CD4-positive, alpha-beta T cell treated with Interferon gamma for 1 hour (primary cell): ENCODE measurements around the gene CYFIP2.

Experiments used
- DNase-seq: peaks from one replicate; pipeline ENCODE4 v3.0.0-alpha.2; 2020

CYFIP2 gene

DNA sequence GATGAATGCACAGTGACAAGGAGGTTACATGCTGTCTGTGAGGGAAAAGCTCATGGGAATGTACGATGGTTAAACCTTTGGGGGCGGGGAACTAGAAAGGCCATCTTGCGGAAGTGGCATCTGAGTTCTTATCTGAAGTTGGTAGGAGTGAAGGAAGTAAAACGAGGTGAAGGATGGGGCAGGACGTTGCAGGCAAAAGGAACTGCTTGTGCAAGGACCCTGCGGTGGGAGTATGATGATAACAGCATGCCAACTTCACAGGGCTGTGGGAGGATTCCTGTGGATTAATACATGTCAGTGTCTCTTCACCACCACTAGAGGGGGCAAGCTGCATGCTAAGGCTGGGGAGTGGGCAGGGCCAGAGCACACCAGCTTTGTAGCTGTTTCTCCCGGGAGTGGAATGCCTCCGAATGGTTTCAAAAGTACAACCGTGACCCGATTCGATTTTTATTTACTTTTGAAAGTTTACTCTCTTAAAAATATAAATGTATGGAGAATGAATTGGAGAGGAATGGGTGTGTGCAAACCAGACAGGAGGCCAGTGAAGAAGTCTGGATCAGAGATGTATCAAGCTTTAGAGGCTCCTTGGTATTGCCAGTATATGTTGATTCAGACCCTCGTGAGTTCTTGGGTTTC lies 62.5 kb downstream of the CYFIP2 start:
- DNase-seq: peak; percentile 68

DNA sequence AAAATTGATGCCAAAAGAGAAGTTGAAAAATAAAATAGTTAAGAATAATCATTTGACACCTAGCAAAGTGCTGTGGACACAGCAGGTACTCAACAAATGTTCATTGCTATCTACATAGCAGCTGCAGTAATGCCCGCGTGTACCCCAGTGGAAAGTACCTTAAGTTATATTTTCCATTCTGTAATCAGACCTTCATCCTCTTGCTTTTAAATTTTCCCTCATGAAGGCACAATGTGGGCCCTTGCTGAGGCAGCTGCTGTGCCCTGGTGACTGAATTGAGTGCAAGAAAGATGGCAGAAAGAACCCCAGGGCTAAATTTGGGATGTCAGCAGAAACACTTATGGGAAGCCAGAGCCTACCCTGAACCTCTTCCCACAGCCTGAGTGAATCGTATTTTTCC lies 65.9 kb downstream of the CYFIP2 start:
- DNase-seq: no peak

DNA sequence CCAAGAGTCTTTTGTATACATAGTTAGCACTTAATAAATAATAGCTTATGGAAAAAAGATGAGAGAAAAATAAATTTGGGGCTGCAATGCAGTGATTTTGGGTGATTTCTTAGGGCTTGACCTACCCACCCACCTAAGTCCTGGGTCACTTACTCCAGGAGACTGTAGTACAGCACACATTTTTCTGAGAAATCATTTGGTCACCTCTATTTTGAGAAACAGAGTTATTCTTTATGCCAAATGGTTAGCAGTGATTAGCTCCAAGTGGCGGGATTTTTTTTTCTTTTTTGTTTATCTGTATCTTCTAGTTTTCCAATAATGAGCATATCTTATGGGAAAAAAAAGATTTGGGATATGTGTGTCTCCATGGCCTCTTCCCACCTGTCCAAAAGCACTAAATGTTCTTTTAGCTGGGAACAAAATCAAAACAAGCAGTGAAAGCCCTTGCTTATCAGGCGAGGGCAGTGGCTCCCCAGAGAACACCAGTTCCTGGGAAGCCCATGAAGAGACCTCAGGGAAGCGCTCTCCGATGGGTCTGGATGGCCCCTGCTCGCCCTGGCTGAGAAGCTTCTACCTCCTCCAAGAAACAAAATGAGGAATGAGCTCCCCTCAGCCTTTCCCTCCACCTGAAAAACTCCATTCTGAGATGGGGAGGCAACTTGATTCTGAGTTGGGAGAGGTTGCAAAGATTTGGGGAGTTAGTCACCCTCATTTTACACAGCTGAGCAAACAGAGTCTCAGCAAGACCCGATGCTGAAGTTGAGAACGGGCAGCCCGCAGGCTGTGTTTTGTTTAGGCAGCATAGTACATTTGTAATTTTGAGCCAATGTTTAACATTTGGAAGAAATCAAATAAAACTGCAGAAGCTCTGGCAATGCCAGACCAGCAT lies 69.9 kb downstream of the CYFIP2 start:
- DNase-seq: no peak

DNA sequence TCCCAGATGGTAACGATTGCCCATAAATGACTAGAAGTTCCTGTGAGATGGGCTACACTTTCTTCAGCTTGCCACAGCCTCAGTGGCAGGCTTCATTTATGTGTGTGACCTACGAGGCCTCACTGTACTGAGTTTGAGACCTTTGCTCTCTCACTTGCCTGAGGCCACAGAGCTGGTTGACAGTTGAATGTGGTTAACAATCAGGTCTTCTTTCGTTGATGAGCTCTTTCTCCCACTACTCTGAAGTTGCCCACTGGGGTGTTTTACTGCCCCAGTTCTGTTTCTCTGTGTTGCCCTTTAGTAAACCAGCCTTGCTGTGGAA lies 70.5 kb downstream of the CYFIP2 start:
- DNase-seq: no peak

DNA sequence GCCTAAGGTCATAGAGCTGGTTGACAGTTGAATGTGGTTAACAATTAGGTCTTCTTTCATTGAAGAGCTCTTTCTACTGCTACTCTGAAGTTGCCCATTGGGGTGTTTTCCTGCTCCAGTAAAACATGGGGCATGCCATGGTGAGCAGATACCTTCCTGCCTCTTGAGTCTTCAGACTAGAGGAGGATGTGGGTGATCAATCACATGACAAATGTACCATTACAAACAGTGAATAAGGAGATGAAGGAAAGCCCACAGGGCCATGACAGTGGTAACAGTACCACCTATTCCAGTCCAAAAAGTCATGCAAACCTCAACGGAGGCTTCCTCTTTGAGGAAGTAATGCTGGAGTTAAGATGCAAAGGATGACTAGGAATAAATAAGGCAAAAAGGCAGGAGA lies 73.5 kb downstream of the CYFIP2 start:
- DNase-seq: no peak

DNA sequence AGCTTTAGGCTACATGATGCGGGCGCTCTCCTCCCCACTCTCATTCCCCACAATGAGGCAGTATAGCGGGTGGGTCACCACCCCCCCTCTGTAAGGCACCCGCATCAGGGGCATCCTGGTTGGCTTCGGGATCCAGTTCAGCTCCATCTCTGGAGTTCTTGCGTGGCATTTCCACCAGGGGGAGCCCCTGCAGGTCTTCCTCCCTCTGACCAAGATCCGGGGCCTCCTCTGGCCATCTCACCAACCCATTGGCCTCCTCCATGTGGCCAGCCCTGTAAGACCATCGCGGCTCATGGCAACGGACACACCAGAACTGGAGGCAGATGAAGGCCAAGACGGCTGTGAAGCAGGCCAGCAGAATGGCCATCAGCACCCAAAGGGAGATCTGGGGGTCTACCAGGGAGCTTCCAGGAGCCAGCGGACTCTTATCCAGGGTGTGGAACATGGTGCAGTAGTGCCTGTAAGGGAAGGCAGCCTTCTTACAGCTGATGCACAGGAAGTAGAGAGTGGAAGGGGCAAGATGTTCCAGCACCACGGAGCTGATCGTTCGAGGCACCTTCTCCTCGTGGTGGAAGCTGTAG lies 77.0 kb downstream of the CYFIP2 start:
- DNase-seq: no peak

DNA sequence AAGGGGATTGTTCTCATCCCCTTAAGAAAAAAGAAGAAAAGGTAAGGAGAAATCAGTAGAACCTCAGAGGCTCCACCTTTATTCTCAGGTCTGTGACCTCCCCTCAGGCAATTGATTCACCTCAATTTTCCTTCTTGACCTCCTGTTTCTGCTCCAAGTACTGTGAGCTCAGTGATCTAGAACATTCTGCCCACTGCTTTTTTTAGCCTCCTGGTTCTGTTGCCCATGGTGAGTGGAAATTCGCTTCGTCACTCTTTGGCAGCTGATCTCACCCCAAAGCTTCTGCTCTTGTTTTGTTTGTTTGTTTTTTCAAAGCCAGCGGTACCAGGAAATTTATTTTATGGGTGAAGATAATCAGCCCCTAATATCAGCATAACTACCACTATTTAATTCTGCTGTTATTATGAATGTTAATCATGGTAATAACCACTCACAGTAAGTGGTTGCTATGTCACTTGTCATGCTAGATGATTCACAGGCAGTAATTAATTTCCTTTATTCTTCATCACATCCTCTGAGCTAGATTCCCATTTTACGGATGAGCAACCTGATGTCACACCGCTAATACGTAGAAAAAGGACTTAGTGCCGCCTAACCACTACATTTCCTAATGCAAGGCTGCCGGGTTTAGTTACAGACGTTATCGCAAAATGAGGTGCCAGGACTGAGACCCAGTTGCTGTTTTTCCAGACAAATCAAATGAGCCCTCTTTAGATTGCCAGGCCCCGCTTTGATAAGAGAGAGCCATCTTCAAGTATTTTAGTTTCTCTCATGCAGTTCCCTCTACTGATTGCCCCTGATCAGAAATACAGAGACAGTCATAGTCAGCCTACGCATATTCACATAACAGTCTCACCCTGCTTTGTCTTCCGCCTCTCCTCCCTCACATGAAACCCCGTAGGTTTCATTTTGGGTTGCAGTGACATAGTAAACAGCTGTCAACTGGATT lies 78.2 kb downstream of the CYFIP2 start:
- no peak for DNase-seq

DNA sequence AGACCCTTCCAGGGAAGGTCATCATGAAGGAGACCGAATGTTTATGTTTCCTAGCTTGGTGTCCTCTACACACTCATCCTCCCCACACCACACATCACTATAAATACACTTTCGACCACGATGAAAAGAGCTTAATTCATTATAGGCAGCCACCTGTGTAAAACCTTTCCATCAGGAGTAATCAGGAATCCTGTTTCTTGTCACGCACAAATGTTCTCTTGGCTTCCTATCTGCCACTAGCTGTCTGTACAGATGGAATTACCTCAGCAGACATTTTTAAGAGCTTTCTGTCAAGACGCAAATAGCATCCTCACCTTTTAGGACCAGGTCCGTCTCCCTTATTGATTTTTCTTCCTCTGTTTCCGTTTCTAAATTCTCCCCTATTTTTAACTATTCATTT lies 79.1 kb downstream of the CYFIP2 start:
- DNase-seq: no peak

DNA sequence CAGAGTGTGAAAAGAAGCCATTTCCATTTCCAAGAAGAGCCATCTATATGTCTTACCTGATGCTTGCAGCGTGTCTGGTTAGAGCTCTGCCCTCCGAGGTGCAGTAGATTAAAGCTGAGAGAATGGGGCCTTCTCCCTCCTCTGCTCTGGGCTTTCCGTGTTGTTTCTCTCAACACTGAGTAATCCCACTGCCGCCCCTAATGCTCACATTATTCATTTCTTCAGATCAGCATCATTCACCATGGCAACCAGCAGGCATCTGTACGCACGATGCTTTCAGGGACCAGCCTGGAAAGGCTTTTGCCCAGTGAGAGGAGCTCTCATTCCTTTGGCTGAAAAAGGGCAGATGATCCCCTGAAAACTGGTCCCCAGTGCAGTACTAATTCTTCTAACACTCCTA lies 79.6 kb downstream of the CYFIP2 start:
- DNase-seq: no peak

DNA sequence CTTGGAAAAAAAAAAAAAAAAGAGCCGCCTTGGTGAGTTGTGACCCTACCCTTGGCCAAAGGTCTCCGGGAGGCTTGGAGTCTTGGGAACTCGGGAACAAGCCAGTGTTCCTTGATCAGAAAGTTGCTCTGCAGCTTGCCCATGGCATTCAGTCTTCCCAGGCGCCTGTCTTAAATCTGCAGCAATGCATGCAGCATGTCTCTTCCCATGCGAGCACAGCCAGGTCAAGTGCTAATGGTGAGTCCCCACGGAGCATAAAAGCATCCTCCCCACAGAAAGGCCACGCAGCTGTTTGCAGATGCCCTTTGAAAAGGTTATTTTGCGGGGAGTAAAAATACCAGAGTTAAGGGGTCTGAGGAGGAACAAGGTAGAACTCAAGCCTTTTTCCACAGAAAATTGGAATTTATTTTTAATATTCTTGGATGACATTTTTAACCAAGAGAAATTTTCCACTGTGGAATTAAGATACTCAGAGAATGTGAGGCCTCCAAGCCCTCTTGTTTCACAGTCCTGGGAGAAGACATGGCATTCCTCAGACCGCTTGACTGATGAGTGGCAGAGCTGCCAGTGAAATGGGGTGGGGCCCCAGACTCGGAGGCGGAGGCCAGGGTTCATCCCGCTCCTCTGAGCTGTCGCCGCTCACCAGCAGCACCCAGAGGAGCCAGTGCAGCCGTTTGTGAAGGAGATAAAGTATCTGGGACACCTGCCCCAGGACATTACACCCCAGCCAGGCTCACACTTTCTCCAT lies 81.6 kb downstream of the CYFIP2 start:
- no peak for DNase-seq

DNA sequence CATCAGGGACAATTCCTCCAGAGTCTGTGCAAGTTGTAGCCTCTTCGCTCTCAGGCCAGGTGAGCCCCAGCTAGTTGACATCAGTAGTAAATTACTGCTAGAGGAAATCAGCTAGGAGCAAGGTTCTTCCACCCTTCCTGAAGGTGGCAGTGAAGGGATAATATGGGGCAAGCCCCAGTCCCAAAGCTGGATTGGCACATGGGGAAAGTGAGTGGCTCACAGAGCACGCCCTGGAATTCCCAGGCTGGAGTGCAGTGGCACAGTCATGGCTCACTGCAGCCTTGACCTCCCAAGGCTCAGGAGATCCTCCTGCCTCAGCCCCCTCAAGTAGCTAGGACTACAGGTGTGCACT lies 82.1 kb downstream of the CYFIP2 start:
- no peak for DNase-seq

DNA sequence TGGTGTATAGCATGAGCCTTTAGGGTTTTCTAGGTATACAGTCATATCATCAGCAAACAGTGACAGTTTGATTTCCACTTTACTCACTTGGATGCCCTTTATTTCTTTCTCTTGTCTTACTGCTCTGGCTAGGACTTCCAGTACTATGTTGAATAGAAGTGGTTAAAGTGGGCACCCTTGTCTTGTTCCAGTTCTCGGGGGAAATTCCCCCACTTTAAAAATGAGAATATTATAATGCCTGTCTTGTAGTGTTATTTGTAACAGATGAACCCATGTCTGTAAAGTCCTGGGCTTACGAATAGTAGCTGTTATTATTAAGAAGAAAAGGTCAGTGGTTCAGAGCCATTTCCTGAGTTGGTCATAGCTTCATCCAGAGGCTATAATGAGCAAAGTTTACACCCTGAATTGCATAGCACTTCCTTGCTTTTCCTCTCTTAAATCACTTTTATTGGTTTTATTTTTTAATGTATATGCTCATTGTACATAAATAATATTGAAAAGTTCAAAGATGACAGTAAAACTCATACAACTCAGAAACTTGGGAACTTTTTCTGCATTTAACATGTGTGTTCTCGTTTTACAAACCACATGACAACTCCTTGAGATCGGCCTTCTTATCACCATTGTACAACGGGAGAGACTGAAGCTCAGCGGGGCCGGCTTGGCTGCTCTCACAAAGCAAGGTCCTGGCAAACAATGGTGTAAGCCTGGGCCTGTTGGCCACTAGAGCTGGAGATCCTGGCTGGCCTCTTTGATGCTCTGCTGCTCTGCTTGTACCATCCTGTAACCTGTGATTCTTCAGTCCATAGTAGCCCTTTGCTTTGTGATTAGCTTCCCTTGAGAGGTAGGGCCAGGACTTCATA lies 85.2 kb downstream of the CYFIP2 start:
- DNase-seq: no peak

DNA sequence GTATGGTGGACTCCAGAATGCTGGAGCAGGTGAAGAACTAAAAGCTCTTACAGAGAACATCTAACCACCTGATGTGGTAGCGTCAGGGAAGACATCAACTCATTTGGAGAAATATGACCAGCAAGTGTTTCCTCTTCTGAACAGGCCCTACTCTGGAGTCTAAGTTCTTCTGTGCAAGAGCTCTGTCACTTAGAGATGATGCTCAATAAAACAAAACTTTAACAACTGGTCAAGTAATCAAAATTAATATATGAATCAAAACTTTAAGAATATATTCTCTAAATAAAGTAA lies 85.8 kb downstream of the CYFIP2 start:
- no peak for DNase-seq

DNA sequence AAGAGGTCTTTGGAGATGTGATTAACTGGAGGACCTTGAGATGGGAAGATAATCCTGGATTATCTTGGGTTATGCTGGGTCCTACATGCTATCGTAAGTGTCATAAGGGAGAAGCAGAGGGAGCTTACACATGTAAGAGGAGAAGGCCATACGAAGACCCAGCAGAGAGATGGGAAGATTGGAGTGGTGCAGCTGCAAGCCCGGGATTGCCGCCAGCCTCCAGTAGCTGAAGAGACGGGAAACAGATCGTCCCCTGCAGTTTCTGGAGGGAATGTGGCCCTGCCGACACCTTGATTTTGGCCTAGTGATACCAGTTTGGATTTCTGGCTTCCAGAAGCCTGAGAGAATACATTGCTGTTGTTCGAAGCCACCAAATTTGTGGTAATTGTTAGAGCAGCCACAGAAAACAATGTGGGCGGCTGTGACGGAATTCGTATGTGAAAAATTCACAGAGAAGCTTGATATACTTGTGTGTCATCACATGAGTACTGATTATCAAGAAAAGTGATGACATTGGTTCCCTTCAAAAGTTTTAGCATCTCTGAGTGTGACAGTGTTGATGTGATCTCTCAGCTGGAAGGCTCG lies 86.9 kb downstream of the CYFIP2 start:
- DNase-seq: no peak

DNA sequence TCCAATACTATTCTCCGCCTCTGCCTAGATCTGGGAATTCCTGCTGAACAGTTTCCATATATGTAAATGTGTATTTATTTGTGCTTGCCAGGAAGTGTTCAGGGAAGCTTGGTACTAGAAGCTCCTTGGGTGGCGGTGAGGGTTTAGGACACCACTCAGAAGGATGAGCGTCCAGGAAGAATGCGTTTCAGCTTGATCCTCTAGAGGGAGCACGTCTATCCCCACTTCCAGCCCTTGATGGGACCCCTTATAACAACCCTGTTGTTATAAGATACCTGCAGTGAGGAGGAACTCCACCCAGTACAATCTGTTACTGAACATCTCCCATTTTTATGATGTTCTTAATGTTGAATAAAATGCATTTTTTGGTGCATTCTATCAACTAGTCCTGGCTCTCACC lies 88.9 kb downstream of the CYFIP2 start:
- no peak for DNase-seq

DNA sequence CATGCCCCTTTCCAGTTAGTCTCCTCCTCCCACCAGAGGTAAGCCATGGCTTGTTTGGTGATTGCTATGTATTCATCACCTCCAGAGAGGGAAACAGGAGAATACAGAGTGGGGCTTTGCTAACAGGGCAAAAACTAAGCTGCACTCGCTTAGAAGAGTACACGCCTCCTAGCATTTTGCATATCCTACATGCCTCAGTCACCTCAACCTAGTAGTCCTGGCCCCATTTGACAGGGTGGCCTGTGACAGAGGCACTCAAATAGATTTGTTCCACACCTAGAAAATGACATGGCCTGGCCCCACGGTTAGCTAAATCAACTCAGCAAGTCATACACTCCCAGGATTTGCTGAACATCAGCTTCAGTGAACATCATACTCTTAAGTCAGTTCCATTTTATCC lies 90.7 kb downstream of the CYFIP2 start:
- no peak for DNase-seq

DNA sequence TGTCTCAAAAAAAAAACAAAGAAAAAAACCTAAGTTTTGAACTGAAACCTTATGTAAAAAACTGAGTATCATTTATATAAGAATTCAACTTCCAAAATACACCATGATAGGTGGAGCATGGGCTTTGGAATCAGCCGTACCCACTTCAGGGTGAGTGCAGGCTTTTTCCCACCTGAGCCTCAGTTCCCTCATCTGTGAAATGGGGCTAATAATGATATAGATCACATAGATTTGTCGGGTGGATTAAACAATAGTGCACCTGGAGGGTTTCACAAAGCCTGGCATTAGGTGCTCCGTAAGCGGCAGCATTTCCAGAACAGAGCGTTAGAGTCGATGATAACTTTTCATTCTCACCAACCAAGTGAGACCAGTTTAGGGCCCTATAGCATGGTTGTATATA lies 91.9 kb downstream of the CYFIP2 start:
- DNase-seq: no peak

DNA sequence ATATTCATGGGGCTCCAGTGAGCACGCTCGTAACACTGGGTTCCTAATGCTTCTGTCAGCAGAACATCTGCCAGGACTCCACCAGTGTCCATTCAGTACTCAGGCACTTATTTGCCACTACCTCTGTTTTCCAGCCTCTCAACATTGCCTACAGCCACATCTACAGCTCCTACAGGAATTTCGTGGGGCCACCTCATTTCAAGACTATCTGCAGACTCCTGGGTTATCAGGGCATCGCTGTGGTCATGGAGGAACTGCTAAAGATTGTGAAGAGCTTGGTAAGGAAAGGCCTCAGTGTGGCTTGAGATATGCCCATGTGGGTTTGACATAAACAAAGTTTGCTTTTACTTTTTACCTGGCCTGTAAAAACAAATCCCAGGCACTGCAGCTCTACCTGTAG lies 92.9 kb downstream of the CYFIP2 start:
- DNase-seq: no peak

DNA sequence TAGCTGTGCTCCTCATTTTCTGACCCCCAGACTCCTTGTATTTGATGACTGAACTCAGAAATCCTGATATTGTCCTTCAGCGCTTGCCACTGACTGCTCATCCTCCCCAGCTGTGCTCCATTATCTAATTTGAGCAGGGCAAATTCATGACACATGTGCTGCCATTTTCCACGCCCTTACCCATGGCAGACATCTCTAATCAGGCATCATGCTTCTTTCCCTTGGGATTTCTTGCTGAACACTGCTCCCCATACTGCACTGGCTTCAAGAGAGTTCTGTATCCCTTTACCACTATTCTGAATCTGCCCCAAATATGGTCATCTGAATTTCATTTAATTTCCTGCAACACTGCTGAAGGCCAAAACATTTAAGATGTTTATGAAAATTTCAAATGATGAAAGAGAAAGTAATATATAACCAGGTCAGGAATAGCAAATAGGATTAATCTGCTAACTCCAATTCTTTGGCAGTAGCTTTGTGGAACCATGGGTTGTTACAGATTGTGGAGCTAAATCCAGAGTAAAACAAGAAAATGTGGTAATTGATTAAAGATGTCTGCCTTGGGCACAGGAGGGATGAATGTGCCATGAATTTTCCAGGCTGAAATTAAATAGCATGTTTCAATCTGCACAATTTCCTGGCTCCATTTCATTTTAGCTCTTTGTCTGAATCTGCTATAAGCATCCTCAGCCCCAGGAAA lies 93.6 kb downstream of the CYFIP2 start:
- DNase-seq: no peak

DNA sequence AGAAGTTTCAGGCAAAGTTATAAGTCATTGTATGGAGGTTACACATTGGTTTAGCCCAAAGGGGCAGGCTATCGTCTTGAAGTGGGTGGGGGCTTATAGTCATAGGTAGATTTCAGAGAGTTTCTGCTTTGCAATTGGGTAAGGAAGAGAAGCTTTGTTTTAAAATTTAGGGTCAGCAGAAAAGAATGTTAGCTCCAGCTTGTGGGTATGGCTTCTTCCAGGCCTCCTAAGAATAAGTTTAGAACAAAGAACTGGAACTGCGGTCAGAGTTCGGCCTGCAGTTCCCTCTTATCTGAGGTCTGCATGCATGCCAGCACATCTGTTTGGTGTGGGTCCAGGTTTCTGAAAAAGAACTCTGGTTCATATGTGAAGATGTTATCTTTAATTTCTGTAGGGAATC lies 96.1 kb downstream of the CYFIP2 start:
- DNase-seq: no peak

DNA sequence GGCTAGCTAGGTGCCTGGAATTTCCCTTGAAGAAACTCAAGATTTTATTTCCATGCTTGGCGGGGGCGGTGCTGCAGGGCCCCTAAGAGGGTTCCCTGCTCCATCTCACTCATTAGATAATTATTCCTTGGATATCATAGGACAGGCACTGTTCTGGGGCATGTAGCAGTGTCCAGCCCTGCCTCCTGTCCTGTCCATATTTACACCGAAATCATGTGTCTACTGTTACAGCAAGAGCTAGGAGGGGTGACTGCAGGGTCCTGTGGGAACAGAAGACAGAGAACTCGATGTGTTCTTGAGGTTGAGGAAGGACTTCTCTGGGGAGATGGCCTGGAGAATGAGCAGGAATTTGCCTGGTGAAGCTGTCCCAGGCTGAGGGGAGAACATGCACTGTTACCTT lies 96.6 kb downstream of the CYFIP2 start:
- DNase-seq: no peak
